NT2/D1 (cell line): ENCODE data around the gene INO80D.

Experiments
- YY1 ChIP-seq: IDR thresholded peaks from 2 replicates; pipeline ENCODE4 v1.6.1; 2011; ENCODE audit not compliant: insufficient read length, insufficient read depth
- ZNF274 ChIP-seq: IDR thresholded peaks from 2 replicates; pipeline ENCODE4 v1.6.1; 2011; ENCODE audit warnings: mild to moderate bottlenecking, low read depth, low read length

DNA sequence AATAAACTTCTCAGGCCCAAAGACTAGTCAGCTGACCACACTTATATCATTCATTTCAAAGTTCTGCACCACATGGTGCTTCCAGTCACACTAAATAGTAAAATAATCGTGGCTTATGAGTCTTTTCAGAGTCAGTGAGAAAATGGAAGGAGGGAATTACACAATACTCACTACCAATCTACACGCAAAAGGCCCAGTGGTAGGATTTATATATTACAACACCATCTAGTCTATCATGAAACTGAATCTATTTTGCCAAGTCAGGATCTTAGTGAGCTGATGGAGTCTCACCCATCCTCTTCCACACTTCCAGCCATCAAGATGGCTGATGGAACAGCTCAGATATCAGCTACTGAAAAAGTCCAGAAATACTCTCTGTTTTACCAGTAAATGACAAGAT lies 21.9 kb downstream of the INO80D start:
- TF ChIP-seq YY1 = no peak
- TF ChIP-seq ZNF274 = no peak
